SHP77 (cell line): ENCODE data around the gene INSM1.

ENCODE experiments used
- DNase-seq, 2 experiments: peaks; one replicate each; lab custom pipeline; 2025; lab: John Stamatoyannopoulos, UW

INSM1 gene

DNA sequence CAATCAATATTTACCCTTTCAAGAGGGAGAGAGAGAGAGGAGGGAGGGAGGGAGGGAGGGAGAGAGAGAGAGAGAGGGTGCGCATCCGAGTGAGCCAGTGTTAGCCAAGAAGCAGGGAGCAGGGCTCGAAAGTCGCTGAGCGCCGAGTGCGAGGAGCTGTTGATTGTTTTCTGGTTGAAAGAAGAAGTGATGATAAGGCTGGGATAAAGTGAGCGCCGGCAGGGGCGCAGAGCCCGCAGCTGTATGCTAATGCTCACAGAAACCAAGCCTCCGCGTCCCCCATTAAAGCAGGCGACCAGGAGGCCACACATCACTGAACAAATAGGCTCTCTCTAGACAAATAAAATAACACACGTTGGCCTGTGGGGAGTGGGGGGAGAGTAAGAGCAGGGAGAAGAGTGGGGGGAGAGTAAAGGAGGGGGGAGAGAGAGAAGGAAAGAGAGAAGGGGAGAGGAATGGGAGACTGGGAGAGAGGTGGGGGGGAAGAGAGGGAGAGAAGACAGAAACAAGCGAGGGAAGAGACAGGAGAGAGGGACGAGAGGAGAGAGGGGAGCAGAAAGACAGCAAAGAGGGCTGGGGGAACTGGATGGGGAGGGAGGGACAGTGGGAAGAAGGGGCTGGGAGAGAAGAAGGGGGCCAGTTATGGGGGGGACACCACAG, 5.0 kb upstream of the INSM1 start:
- peak; percentile 98 for DNase-seq

DNA sequence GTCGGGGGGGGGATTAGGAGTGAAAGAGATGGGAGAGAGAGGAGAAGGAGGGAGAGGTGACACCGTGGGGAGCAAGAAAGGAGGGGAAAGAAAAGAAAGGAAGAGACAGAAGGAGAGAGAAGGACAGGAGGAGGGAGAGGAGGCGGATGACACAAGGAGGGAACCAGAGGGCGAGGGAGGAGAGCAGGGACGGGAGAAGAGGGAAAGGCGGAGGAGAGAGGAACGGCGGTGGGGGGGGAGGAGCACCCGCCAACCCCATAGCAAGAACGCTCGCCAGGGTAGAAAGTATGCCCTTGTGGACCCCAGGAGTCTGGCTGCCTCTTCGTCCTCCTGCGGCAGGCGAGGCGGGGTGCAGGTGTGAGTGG, 4.5 kb upstream of the INSM1 start:
- DNase-seq, result peak; percentile 60 to 67

GRCh38 chr20:20363799-20364592, 3.9 kb upstream of the INSM1 start:
- peak; percentile 93 to 94 for DNase-seq

DNA sequence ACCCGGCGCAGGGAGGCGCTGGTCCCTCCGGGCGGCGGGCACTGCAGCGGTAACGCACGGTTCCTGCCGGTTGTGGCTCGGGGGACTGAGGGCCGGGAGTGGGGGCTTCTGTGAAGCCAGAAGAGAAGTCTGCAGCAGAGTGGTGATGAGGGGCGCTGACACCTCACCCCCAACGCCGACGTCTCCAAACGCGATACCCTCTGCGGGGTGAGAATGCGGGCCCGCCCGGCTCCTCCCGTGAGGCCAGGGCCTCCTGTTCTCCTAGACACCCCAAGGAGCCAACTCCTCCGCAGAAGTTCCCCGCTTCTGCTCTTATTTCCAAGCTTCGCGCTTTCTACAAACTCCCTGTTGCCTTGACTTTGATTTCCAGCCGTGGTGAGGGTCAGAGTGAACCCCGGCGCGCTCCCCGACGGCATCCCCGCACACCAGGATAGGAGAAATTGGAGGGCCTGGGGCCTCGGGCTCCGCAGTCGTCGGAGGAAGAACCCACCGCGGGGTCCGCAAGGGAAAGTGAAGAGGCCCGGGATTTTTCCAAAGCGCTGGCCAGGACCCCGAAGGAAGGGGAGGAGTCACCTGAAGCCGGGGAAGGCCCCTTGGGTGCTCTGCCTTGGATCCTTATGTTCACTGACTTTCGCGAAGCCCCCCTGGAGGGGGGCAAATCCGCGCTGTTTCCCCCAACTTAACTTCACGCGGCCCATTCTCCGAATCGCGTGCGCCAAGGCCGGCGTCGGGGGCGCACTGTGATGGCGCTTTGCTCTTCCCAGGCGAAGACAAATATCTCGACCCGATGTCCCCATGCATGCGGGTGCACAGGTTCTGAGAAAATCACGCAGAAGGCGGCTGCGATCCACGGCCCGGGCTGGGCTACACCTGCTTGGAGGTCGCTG, 3.1 kb upstream of the INSM1 start:
- peak; percentile 60 to 68 for DNase-seq

DNA sequence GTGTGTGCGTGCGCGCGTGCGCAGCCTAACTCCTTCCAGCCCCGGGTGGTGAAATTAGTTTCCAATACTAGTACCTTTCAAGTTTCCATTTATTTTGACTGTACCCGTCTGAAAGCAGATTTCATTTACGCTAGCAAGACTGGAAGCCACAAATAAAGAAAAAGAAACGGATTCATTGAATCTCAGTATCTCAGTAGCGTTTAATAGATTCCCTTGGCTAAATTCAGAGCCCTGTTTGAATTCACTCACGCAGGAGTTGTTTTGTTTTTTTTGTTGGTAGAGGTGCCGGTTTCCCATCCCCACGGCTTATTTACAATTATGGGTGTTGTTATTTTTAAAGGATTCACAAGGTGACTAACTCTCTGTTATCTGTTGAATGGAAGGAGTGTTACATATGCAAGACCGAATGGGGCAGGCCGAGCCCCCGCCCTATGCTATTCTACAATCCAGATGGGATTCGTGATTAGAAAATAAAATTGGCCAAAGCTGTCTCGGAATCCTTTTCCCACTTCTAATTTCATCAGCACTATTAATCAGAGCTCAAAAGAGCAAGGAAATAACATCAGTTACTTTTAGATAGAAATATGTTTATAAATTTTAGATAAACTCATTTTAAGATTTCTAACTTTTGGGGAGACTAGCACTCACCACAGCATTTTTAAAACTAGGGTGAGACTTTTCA, 2.3 kb upstream of the INSM1 start:
- DNase-seq, result peak in 1 of 2 experiments; percentile 26

GRCh38 chr20:20366551-20366875, 1.4 kb upstream of the INSM1 start:
- peak; percentile 85 to 93 for DNase-seq

GRCh38 chr20:20366876-20367574, 879 bp upstream of the INSM1 start:
- peak; percentile 84 to 86 for DNase-seq

DNA sequence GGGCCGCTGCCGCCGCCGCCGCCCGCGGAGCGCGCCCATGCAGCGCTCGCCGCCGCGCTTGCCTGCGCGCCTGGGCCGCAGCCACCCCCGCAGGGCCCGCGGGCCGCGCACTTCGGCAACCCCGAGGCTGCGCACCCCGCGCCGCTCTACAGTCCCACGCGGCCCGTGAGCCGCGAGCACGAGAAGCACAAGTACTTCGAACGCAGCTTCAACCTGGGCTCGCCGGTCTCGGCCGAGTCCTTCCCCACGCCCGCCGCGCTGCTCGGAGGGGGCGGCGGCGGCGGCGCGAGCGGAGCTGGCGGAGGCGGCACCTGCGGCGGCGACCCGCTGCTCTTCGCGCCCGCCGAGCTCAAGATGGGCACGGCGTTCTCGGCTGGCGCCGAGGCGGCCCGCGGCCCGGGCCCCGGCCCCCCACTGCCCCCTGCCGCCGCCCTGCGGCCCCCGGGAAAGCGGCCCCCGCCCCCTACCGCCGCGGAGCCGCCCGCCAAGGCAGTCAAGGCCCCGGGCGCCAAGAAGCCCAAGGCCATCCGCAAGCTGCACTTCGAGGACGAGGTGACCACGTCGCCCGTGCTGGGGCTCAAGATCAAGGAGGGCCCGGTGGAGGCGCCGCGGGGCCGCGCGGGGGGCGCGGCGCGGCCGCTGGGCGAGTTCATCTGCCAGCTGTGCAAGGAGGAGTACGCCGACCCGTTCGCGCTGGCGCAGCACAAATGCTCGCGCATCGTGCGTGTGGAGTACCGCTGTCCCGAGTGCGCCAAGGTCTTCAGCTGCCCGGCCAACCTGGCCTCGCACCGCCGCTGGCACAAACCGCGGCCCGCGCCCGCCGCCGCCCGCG, 730 bp downstream of the INSM1 start:
- DNase-seq, result peak in 1 of 2 experiments; percentile 33

DNA sequence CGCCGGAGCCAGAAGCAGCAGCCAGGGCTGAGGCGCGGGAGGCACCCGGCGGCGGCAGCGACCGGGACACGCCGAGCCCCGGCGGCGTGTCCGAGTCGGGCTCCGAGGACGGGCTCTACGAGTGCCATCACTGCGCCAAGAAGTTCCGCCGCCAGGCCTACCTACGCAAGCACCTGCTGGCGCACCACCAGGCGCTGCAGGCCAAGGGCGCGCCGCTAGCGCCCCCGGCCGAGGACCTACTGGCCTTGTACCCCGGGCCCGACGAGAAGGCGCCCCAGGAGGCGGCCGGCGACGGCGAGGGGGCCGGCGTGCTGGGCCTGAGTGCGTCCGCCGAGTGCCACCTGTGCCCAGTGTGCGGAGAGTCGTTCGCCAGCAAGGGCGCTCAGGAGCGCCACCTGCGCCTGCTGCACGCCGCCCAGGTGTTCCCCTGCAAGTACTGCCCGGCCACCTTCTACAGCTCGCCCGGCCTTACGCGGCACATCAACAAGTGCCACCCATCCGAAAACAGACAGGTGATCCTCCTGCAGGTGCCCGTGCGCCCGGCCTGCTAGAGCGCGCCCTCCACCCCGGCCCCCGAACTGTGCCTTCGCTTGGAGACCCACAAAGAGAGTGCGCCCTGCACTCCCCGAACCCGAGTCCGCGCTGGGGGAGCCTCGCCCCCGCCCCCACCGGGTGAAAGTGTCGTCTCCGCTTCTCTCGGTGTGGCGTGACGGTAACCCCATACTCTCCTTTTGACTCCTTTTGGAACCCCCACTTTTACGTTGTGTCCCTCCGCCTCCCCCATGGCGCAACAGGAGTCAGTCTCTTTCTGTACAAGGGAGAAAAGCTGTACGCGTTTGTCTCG, 1.6 kb downstream of the INSM1 start:
- peak; percentile 60 to 68 for DNase-seq

DNA sequence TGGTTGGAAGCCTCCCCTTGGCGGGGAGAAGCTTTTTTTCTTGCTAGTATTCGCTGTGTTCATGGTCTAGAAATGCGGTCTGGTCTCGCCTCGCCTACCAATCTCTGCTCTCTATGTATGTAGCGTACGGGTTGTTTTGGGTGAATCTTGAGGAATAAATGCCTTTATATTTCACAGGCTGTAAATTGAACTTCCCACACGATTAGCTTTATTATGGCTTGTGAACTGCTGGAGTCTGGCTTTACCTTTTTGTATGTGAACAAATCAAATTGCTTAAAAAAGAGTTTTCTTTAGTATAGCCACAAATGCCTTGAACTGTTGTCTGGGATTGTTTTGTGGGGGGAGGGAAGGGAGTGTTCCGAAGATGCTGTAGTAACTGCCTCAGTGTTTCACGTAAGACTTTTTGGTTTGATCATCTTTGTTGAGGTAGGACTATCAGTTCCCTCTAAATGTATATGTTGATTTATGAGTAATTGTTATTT, 2.2 kb downstream of the INSM1 start:
- no peak for DNase-seq

GRCh38 chr20:20371083-20371482, 3.2 kb downstream of the INSM1 start:
- peak in 1 of 2 experiments; percentile 17 for DNase-seq

- DNase-seq, result peak in 1 of 2 experiments; percentile 22
These were observed 3.8 kb downstream of the INSM1 start for GRCh38 chr20:20371681-20372080.

DNA sequence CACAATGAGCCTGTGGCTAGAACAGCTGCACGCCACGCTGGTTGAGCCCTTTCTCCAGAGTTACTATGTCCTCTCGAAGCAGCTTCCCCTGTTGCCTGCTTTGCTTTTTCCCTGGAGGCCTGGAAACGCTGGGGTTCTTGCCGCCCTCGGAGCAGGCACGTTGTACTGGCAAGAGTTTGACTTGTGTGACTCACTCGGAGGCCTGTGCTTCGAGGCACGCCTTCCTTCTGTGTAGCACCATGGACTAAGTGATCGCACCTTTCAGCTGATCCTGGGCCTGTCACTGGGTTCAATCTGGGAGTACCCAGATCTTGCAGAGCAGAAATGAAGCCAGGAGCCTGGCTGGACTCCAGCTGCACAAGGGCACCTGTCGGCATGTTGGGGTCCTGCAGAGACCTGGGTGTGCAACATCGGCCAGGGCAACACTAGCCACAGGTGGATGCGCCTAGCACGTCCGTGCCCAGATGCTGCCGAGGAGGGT, 5.2 kb downstream of the INSM1 start:
- peak; percentile 85 to 91 for DNase-seq

- peak; percentile 81 to 85 for DNase-seq
These were observed 8.0 kb downstream of the INSM1 start for GRCh38 chr20:20375862-20376261.

DNA sequence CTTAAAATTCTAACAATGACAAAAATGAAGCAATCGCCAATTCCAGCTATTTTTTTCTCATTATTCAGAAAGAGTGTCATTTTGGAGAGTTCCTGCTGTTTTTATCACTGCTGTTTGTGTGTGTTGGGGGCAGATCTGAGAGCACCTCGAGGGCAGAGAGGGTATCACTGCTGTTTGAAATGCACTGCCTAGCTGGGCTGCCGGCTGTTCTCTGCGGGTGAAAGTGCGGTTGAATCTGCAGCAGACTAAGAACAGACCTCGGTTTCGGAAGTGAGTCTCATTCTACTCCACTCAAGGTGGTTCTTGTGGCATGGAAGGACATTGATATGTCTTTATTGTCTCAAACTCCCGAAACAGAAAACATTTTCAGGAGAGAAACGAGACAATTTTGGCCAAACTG, 18.3 kb downstream of the INSM1 start:
- DNase-seq, result peak; percentile 43 to 57

GRCh38 chr20:20390393-20390792, 22.5 kb downstream of the INSM1 start:
- no peak for DNase-seq

DNA sequence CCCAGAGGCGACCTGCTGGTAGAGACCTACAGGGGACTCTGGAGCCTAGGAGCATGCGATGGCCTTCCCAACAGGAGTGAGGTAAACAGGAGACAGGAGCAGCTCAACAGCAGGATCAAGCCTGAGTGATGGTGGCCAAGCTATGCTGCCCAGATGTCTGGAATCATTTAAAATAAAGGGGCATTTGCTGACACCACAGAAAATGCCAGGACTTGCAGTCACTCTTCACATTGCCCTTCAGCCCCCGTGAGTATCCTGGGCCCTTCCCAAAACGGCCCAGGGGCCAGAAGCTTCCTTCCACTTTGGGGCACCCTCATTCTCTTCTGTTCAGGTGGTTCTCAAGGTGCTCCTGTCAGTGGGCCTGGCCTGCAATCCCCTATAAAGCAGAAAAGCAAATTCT, 23.2 kb downstream of the INSM1 start:
- no peak for DNase-seq

GRCh38 chr20:20391766-20392165, 23.9 kb downstream of the INSM1 start:
- no peak for DNase-seq
